HG03354 (cell line): ENCODE data around the gene VPS11.

Experiments used
- ATAC-seq: cut with Tn5 transposase; IDR thresholded peaks from one replicate; pipeline ENCODE4 v1.9.1; 2021; ENCODE audit warnings: mild to moderate bottlenecking; ENCODE audit not compliant: unreplicated experiment, poor library complexity, severe bottlenecking

Gene VPS11

GRCh38 chr11:119116601-119117000, 49.0 kb downstream of the VPS11 start:
- no peak for ATAC-seq

- ATAC-seq = no peak
Observed at GRCh38 chr11:119117004-119117706, 49.5 kb downstream of the VPS11 start.

GRCh38 chr11:119118227-119118626, 50.6 kb downstream of the VPS11 start:
- no peak for ATAC-seq

GRCh38 chr11:119118946-119119345, 51.3 kb downstream of the VPS11 start:
- ATAC-seq = no peak

GRCh38 chr11:119120639-119121007, 53.0 kb downstream of the VPS11 start:
- no peak for ATAC-seq

- peak; percentile 94 for ATAC-seq
Observed at GRCh38 chr11:119121008-119121810, 53.6 kb downstream of the VPS11 start, which contains the start of gene HINFP. TSS of gene HINFP (plus strand) at chr11:119121580. CDS start at chr11:119126945, 5,365 bp downstream.

- peak; percentile 15 for ATAC-seq
Observed at GRCh38 chr11:119121811-119122124, 54.1 kb downstream of the VPS11 start.

- ATAC-seq = no peak
Observed at GRCh38 chr11:119125821-119126220, 58.2 kb downstream of the VPS11 start.

GRCh38 chr11:119126675-119127268, 59.2 kb downstream of the VPS11 start:
- ATAC-seq = no peak

GRCh38 chr11:119130662-119131061, 63.0 kb downstream of the VPS11 start:
- ATAC-seq = no peak
